K562 (cell line): ENCODE data around the gene ZNF502.
A peak's percentile ranks its signal among the peaks of the same experiment; 100 is the strongest.

Source experiments
- CEBPB ChIP-seq: fragments of 450-650 bp; IDR thresholded peaks from 2 replicates; pipeline ENCODE4 v1.6.1; 2016; ENCODE audit warnings: missing genetic modification characterization, missing compliant biosample characterization
- HDGF ChIP-seq: fragments of 450-650 bp; IDR thresholded peaks from 2 replicates; pipeline ENCODE4 v1.6.1; 2016
- NCOA6 ChIP-seq: fragments of 450-650 bp; IDR thresholded peaks from 2 replicates; pipeline ENCODE4 v1.6.1; 2017; ENCODE audit warnings: mild to moderate bottlenecking
- NR4A1 ChIP-seq, 2 experiments: fragments of 250-450 bp in 1 of 2; fragments of 450-650 bp in 1 of 2; sonication (Bioruptor Pico) in 1 of 2; IDR thresholded peaks; 2 replicates each; pipeline versions ENCODE4 v1.4.0 to v1.6.1; 2016 to 2020; ENCODE audit warnings: mild to moderate bottlenecking in 2 of 2, missing compliant biosample characterization in 1 of 2, missing genetic modification characterization in 1 of 2, moderate library complexity in 1 of 2
- PCBP2 ChIP-seq: fragments of 200-400 bp; formaldehyde crosslinking; IDR thresholded peaks from 2 replicates; pipeline ENCODE4 v1.6.1; 2018; ENCODE audit warnings: low read length, low read depth, mild to moderate bottlenecking, moderate library complexity; ENCODE audit not compliant: poor library complexity, severe bottlenecking
- POLR2G ChIP-seq: fragments of 200-400 bp; formaldehyde crosslinking; IDR thresholded peaks from 2 replicates; pipeline ENCODE4 v1.6.1; 2017; ENCODE audit warnings: low read depth, mild to moderate bottlenecking, antibody characterized with exemption, low read length, moderate library complexity
- SMAD2 ChIP-seq: fragments of 150-350 bp; IDR thresholded peaks from 2 replicates; pipeline ENCODE4 v1.6.1; 2014; ENCODE audit warnings: low read depth, mild to moderate bottlenecking, low read length
- TAF1 ChIP-seq: IDR thresholded peaks from 2 replicates; pipeline ENCODE4 v1.6.1; 2011; ENCODE audit warnings: mild to moderate bottlenecking, low read length, moderate library complexity; ENCODE audit not compliant: insufficient read depth, control insufficient read depth, severe bottlenecking; ENCODE audit errors: extremely low read depth
- ZNF592 ChIP-seq: fragments of 450-650 bp; IDR thresholded peaks from 2 replicates; pipeline ENCODE4 v1.6.1; 2017; ENCODE audit warnings: antibody characterized with exemption, mild to moderate bottlenecking
- TF ChIP-seq, protein P1 (sequence below): fragments of 250-450 bp; sonication (Bioruptor Pico); IDR thresholded peaks from 2 replicates; pipeline ENCODE4 v1.5.1; 2021; ENCODE audit warnings: mild to moderate bottlenecking
- TF ChIP-seq, protein P2 (sequence below), 3 experiments: IDR thresholded peaks in 2 of 3; conservative IDR thresholded peaks in 1 of 3; 2 replicates each; pipeline ENCODE4 v1.5.1; 2011 to 2012; ENCODE audit warnings: low read length in 3 of 3, mild to moderate bottlenecking in 3 of 3, control low read depth in 2 of 3, improper control_type of control experiment in 1 of 3, inconsistent platforms in 1 of 3, low read depth in 1 of 3, mixed read lengths in 1 of 3, moderate library complexity in 1 of 3; ENCODE audit not compliant: insufficient read depth in 2 of 3
- TF ChIP-seq, protein P3 (sequence below), 2 experiments: fragments of 450-650 bp; conservative IDR thresholded peaks; 2 replicates each; pipeline ENCODE4 v1.6.1; 2017; ENCODE audit warnings: mild to moderate bottlenecking in 2 of 2, moderate library complexity in 2 of 2

GRCh38 chr3:44729384-44729910 is 17.0 kb downstream of the ZNF502 start, which contains the start of gene ZNF501:
- TF ChIP-seq NCOA6 (no peak), SMAD2 (no peak), CEBPB (tag) (peak; percentile 89), HDGF (no peak), ZNF592 (no peak), NR4A1 (CRISPR knock-in tag; IDR thresholded peaks at IDR 0.05) (0 out of 2 replicates have a peak, but pooled peaks have one; percentile 42), NR4A1 (tag; IDR thresholded peaks at IDR 0.05) (no peak), PCBP2 (no peak), POLR2G (peak; percentile 96), TAF1 (peak; percentile 73)
- TF ChIP-seq, protein P1, sequence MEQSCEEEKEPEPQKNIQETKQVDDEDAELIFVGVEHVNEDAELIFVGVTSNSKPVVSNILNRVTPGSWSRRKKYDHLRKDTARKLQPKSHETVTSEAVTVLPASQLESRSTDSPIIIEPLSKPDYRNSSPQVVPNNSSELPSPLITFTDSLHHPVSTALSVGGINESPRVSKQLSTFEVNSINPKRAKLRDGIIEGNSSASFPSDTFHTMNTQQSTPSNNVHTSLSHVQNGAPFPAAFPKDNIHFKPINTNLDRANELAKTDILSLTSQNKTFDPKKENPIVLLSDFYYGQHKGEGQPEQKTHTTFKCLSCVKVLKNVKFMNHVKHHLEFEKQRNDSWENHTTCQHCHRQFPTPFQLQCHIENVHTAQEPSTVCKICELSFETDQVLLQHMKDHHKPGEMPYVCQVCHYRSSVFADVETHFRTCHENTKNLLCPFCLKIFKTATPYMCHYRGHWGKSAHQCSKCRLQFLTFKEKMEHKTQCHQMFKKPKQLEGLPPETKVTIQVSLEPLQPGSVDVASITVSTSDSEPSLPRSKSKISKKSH = no peak
- TF ChIP-seq, protein P2, sequence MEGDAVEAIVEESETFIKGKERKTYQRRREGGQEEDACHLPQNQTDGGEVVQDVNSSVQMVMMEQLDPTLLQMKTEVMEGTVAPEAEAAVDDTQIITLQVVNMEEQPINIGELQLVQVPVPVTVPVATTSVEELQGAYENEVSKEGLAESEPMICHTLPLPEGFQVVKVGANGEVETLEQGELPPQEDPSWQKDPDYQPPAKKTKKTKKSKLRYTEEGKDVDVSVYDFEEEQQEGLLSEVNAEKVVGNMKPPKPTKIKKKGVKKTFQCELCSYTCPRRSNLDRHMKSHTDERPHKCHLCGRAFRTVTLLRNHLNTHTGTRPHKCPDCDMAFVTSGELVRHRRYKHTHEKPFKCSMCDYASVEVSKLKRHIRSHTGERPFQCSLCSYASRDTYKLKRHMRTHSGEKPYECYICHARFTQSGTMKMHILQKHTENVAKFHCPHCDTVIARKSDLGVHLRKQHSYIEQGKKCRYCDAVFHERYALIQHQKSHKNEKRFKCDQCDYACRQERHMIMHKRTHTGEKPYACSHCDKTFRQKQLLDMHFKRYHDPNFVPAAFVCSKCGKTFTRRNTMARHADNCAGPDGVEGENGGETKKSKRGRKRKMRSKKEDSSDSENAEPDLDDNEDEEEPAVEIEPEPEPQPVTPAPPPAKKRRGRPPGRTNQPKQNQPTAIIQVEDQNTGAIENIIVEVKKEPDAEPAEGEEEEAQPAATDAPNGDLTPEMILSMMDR (IDR thresholded peaks at IDR 0.05 in 2 of 3, conservative IDR thresholded peaks at IDR 0.05 in 1 of 3; ENCODE audit: insufficient read depth in 2 of 3, low read depth in 1 of 3, low read length in 3 of 3) = peak in 1 of 3 experiments; percentile 8; a peak in 1 of 6 replicates
- TF ChIP-seq, protein P3, sequence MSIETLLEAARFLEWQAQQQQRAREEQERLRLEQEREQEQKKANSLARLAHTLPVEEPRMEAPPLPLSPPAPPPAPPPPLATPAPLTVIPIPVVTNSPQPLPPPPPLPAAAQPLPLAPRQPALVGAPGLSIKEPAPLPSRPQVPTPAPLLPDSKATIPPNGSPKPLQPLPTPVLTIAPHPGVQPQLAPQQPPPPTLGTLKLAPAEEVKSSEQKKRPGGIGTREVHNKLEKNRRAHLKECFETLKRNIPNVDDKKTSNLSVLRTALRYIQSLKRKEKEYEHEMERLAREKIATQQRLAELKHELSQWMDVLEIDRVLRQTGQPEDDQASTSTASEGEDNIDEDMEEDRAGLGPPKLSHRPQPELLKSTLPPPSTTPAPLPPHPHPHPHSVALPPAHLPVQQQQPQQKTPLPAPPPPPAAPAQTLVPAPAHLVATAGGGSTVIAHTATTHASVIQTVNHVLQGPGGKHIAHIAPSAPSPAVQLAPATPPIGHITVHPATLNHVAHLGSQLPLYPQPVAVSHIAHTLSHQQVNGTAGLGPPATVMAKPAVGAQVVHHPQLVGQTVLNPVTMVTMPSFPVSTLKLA (conservative IDR thresholded peaks at IDR 0.05) = peak in 1 of 2 experiments; percentile 79; a peak in 3 of 4 replicates
